COLO668 (cell line): ENCODE results near the gene IL1RL2.

Source experiments
- DNase-seq: peaks from one replicate; lab custom pipeline; 2025; ENCODE audit not compliant: unreplicated experiment; lab: John Stamatoyannopoulos, UW

The IL1RL2 gene

DNA sequence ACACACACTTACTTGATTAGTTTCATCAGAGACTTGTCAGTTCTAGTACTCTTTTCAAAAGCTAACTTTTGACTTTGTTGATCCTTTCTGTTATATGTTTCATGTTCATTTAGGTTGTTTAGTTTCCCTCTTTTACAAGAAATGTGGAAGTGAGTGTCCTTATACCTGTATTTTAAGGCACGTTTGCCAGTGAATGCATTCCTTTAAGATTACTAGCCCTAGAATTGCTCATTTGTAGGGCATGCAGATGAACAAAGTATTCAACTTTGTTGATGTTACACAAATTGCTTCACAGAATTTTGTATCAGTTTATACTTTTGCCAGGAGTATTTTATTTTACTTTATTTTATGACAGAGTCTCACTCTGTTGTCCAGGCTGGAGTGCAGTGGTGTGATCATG is 6.3 kb downstream of the IL1RL2 start:
- no peak for DNase-seq

DNA sequence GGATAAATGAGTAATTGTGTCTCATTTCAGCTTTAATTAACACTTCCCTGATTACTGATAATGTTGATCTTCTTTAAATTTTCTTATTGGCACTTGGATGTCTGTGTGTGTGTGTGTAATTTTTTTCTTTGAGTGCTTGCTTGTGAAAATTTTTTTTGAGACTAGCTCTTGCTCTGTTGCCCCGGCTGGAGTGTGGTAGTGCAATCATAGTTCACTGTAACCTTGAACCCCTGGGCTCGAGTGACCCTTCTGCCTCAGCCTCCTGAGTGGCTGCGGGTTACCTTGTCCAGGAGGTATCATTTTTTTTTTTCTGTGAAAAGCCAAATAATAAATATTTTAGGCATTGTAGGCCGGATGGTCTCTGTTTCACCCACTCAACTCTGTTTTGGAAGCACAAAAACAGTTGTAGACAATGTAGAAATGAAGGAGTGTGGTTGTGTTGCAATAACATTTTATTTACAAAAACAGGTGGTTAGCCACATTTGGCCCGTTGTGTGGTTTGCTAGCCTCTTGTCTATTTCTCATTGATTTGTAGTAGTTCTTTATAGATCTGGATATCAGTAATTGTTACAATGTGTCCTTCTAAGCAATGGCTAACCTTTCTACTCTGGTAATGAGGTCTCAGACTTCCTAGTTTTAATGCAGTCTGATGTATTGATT is 7.9 kb downstream of the IL1RL2 start:
- no peak for DNase-seq

DNA sequence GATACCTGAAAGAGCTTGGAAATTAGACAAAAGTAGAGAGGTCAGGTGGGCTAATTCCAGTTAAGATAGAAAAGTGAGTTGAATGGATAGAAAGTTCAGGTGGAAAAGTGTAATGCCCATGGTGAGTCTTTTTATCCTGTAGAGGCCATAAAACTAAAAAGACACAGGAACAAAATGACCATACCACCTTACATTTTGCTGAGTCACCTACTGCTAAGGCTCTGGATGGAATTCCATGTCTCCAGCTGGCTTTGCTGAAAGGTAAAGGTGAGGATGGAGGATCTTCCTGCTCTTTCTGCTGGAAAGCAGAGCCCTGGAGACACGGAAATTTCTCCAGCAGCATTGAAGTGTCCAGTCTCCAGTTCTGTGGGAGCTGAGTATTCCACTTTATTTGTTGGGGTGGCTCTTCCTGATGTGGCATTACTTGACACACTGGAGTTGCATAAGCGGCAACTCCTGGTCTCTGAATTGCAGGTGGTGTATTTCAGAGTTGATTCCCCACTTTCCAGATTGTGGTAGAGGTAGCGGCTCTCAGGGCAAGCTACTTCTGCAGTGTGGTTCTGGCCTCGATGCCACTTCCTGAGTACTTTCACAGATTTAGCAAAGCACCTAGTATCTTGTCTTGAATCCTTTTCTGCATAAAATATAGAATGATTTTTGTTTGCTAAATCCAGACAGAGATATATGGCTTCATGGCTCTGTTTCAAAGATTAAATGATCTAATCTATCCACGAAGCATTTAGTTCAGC is 10.7 kb downstream of the IL1RL2 start:
- no peak for DNase-seq

DNA sequence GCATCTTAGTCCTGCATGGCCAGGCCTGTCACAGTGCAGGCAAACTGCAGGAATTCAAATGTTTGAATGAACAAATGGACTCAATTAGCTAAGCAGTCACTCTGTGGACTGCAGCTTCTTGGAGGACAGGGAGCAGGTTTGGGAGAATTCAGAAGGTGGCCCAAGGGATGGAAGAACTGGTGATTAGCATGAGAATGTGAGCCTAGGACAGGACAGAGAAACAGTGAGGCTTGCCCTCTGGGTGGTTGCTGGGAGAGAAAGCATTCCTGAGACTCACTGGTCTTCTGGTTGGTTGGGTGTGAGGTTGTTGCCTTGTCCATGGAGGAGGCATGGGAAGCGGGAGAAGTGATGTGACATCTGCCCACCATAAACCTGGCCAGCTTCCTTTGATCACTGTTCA is 13.7 kb downstream of the IL1RL2 start:
- no peak for DNase-seq

DNA sequence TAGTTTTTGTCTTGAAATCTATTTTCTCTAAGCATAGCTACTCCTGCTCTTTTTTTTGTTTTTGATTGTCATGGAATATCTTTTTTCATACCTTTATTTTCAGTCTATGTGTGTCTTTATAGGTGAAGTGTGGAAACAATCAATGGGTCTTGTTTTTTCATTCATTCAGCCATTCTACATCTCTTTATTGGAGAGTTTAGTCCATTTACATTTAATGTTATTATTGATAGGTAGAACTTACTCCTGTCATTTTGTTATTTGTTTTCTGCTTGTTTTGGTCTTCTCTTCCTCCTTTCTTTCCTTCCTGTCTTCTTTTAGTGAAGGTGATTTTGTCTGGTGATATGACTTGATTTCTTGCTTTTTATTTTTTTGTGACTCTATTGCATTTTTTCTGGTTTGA is 17.8 kb downstream of the IL1RL2 start:
- DNase-seq: no peak

DNA sequence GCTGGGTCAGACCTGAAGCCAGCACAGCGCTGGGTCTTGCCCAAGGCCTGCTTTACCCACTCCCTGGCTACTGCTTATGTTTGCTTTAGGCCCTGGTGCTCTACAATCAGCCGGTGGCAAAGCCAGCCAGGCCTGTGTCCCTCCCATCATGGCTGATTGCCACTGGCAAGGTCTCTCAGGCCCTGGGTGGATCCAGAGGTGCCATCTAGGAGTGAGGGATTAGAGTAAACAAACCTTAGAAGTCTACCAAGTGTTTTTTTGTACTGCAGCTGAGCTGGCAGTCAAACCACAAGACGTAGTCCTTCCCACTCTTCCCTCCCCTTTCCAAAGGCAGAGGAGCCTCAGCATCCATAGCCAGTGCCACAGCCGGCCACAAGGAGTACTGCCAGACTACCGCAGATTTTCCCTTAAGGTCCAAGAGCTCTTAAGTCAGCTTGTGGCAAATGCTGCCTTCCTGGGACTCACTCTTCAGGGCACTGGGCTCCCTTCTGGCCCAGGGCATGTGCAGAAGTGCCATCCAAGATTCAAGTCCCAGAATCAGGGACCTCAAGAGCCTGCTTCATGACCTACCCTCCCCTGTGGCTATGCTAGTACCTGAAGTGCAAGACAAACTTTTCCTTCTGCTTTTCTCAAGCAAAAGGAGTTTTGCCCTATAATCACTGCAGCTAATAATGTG is 20.0 kb downstream of the IL1RL2 start:
- no peak for DNase-seq

DNA sequence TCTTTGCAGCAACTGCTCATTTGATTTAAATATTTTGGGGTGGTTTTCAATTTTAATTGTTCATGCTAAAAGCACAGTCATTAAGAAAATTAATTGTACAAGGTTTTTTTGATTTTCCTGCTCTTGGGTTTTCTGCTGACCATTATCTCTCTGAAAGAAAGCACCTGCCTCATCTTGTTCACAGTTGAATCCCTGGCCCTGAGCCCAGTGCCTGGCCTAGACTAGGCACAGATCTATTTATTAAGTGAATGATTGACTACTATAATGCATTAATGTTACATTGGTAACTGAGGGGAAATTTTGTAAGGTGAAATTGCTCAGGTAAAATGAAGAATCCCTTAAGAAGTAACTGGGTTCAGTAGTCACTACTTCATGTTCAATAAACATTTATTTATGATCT is 22.0 kb downstream of the IL1RL2 start:
- DNase-seq: peak; percentile 26

DNA sequence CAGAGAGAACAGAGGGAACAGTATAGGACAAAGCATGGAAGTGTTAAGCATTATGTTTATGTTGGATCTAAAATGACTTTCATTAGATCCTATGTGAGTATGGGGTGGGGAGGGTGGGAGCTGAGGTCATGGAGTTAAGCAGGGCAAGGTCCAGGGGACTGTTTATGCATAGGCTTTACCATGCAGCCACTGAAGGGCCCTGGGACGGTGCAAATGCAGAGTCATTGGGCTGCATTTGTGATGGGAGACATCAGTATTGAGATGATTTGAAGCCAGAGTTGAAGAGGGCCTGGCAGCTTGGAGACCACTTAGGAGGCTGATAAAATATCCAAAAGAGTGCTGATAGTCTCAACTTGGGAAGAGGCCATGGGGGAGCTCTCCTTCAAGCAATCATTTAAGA is 22.7 kb downstream of the IL1RL2 start:
- DNase-seq: no peak

DNA sequence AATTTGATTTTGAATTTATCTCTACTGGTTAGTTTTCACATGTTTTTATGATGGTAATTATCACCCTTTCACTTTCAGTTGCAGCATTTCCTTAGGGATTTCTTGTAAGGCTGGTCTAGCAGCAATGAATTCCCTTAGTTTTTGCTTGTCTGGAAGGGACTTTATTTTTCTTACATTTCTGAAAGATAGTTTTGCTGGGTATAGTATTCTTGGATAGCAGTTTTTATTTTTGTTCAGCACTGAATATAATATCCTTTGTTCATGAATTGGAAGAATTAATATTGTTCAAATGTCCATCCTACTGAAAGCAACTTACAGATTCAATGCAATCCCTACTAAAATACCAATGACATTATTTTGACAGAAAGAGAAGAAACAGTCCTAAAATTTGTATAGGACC is 30.2 kb downstream of the IL1RL2 start:
- DNase-seq: no peak

DNA sequence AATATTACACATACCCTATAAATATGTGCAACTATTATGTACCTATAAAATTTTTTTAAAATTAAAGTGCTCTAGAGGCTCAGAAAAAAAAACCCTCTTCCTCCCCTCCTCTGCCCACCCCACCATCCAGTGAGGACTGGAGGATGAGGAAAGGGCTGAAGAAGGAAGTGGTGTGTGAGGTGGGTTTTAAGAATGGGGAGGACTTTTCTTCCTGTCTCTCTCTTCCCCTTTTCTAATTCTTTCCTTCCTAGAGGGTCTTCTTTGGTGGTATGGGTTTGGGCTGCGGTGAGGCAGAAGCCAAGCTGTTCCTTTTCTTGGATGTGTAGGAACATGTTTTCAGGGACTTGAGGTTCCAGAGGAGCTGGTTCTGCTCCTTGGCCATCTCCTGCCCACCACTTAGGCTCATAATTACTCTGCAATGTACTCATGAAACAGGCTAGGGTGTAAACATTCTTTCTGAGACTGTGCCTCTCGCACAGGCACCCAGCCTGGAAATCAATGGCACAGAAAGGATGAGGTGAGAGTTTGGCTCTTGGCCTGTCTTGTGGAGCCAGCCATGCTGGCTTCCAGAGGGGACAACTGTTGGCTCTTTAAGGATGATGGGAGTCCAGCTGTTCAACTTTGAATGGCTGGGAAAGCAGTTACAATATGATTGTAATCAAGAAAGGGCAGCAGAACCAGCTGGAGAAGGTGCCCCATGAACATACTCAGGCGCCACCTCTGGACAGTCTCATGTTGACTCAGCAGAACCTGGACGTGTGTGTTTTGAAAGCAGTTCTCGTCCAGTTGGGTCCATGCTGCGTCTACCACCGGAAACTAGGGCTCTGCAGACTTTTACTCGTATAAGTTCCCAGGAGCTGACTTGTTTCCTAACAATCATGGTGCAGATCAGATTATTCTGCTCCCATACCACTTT is 38.3 kb downstream of the IL1RL2 start:
- DNase-seq: no peak

DNA sequence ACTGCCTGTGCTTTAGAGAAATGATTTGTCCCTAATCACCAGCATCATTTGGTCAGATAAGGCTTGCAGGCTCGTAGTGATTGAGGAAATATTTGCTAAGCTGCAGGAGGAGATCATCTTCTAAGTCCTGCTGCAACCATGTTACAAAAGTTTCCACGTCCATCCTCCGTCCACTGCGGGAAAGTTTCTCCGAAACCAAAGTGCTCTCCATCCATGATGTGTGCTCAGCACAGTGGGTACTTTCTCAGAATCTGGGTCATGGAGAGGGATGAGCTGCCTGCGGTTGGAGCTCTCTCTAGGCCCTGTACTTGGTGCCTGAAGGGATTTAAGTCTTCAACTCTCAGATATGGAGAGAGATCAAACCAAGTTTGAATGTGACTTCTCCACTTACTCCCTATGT is 39.3 kb downstream of the IL1RL2 start:
- no peak for DNase-seq

DNA sequence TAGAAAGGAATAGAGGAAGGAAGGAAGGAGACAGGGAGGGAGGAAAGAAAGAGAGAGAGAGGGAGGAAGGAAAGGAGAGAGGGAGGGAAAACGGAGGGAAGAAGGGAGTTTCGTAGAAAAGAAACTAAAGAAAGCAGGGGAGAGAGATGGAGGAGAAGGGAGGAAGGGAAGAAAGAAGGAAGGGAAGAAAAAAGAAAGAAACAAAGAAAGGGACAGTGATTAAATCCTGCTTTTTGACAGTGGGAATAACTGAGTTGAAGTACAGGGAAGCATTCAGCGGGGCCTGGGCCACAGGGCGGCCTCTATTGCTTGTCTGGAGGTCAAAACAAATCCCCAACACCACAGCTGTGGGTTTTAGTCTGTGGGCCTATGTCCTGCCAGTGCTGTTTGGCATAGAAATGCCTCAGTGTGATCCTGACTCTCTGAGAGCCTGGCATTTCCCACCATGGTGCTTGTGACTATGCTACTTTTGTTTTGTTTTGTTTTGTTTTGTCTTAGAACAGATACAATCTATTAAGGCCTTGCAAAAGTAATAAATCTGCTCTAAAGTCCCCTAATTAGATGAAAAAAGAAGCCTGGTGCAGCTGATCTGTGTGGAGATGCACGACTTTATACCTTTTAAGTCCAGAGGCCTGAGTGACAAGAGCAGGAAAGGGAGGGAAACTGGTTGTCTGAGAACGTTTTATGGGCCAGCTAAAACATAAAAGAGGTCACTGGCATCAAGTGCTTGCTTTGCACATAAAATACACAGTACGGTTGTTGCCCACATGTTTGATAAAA is 40.0 kb downstream of the IL1RL2 start:
- peak; percentile 14 for DNase-seq

DNA sequence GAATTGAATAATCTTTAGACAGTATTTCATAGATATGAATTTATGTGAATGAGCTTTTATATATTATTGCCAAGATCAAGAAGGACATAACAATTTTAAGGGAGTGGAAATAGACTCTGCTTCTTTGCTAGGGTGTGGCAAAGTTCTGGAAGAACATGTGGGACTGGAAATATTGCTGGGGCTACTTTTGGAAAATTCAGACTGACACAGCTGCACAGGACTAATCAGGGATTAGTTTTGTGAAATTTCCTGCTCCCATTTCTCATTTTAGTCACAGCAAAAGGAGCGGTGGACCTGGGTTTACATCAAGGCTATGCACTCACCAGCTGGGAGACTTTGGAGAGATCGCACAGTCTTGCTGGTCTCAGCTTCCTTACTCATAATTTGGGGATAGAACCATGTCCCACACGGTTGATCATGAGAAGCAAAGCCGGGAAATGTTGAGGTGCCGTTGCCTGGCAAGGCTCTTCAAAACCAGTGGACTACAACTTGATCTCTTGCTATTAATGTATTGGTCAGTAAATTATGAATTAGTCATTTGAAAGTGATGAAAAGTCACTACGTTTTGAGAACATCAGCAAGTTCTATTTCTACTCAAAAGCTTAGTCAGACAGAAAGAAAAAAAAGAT is 42.4 kb downstream of the IL1RL2 start:
- DNase-seq: no peak

DNA sequence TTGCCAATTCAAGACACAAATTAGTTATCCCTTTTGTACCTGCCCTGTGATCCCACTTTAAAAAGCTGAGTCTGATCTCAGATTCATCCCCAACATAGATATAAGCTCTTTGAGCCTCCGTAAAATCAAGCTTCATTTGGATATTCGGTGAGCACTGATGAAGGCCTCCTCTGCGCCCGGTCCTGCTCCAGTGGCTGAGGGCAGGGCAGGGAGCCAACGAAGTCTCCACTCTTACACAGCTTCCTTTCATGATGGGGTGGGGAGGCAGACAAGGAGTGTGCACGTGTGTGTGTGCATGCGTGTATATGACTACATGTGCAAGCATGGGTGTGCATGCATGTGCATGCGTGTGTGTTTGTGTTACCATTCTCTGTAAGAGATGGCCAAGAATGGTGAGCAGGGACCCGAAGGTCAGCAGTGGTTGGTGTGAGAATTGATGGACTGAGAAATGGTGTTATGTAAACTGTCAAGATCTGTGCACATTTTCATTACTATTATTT is 43.6 kb downstream of the IL1RL2 start:
- DNase-seq: no peak

DNA sequence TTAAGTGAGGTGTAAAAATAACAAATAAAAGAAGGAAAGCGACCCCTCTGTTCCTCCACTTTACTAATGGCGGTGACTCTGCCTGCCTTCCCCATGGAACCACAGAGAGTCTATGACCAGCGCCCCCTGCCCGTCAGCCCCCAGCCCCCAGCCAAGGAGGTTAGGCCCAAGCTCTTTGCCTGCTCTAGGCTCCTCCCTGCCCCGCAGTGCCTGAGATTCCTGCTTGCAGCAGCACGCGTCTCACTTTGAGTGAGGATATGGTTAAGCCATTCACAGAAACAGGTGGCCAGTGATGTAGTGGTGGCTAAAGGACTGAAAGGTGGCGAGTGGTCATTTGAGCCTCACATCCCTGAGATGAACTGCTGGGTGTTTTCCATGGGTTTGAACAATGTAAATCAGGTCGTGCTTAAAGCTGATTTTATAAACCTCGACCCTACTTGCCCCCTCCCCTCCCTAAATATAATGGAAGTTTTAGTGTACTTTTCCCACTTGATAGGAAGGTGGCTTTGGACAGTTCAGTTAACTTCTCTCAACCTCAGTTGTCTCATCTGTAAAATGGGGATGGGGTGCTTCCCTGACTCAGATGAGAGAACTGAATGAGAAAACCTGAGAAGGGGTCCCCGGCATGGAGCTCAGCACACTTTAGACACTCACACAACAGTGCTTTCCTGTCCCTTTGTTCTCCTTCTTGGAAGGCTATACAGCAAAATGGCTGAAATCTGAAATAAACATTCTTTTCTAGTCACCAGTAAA is 46.5 kb downstream of the IL1RL2 start:
- DNase-seq: no peak

DNA sequence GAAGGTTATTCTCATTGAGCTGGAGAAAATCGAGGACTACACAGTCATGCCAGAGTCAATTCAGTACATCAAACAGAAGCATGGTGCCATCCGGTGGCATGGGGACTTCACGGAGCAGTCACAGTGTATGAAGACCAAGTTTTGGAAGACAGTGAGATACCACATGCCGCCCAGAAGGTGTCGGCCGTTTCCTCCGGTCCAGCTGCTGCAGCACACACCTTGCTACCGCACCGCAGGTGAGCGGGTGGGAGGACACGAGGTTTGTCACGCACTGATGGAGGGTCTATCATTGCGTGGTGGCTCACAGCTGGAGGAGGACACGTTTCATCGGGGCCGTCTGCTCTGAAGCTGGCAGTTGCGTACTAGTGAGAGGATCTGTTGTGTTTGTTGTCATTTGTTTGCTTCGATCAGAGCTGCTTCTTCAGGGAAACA is 48.2 kb downstream of the IL1RL2 start:
- DNase-seq: no peak

DNA sequence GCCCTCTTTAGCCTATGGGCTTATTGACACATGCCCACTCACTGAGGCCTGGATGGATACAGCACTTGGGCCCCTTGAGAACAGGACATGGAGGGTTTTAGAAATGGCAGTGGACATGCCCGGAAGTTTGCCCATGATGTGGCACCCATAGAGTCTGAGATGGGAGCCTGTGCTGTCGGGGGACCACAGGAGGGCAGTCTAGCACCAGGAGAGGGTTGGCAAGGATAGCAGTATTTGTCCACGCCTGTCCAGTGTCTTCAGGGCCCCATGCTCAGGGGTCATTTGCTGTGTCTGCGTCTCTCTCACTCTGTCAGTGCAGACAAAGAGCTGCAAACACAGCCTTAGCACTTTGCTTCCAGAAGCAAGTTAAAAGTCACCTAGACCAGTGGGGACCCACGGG is 48.7 kb downstream of the IL1RL2 start:
- peak; percentile 27 for DNase-seq

DNA sequence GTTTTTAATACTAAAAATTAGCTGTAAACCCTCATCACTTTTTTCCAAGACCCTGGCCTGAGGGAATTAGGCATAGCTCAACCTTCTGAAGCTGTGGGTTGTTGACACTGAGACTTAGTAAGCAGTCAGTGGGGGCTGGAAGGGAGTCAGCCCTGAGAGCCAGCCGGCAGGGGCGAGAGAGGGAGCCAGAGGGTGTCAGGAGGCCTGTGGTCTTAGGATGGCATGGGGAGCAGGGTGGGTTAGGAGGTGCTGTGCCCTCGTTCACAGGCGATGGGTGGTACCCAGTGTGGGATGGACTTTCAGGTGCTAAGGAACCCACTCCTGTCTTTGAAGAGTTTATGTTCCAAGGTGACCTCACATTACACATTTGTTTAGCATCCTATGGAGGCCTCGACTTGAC is 49.3 kb downstream of the IL1RL2 start:
- no peak for DNase-seq

DNA sequence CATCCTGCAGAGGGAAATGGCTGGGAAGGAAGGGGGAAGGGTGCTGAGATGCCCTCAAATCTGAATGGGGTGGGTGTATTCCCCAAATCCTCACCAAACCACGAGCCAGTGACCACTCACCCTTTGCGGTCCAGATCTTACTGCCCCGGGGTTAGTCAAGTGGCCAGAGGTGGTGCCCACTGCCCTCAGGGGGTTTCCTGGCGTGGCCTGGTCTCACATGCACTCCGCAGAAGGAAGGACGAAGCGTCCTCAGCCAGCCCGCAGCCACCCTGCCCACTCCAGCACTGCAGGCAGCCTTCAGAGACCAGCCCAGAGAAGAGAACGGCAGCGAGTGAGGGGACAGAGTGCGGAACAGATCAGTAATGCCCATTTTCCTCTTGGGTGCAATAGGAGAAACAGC is 50.4 kb downstream of the IL1RL2 start:
- DNase-seq: no peak
